K562 (cell line): ENCODE results near the gene RPL27. TPM values are rescaled to one million over a fixed set of nuclear protein-coding genes. Genes with fewer than 3 reads are reported as not detected.

Experiments
- ATF3 ChIP-seq, 2 experiments: fragments of 450-650 bp in 1 of 2; sonication (generic) in 1 of 2; formaldehyde crosslinking in 1 of 2; IDR thresholded peaks in 1 of 2; conservative IDR thresholded peaks in 1 of 2; 2 replicates each; pipeline versions ENCODE4 v1.6.1 to v1.8.1; 2016 to 2023; ENCODE audit warnings: mild to moderate bottlenecking in 2 of 2, moderate library complexity in 2 of 2, inconsistent platforms in 1 of 2, missing genetic modification reagents in 1 of 2
- CHCHD3 ChIP-seq: fragments of 250-450 bp; sonication (Bioruptor Pico); IDR thresholded peaks from 2 replicates; pipeline ENCODE4 v2.1.2; 2022; ENCODE audit warnings: mild to moderate bottlenecking
- COPS2 ChIP-seq: fragments of 450-650 bp; conservative IDR thresholded peaks from 2 replicates; pipeline ENCODE4 v1.6.1; 2016; ENCODE audit warnings: mild to moderate bottlenecking, moderate library complexity
- ELK3 ChIP-seq: fragments of 450-650 bp; formaldehyde crosslinking; IDR thresholded peaks from 2 replicates; pipeline ENCODE4 v1.4.0; 2020; ENCODE audit warnings: mild to moderate bottlenecking
- HMG20B ChIP-seq: fragments of 250-450 bp; sonication (Bioruptor Pico); IDR thresholded peaks from 2 replicates; pipeline ENCODE4 v1.5.0; 2021; ENCODE audit warnings: mild to moderate bottlenecking
- MCM5 ChIP-seq: fragments of 450-650 bp; IDR thresholded peaks from 2 replicates; pipeline ENCODE4 v1.6.1; 2016; ENCODE audit warnings: low read depth
- PHB2 ChIP-seq: fragments of 450-650 bp; IDR thresholded peaks from 2 replicates; pipeline ENCODE4 v1.6.1; 2017; ENCODE audit warnings: low read depth
- POLR2H ChIP-seq: IDR thresholded peaks from 2 replicates; pipeline ENCODE4 v1.6.1; 2016; ENCODE audit warnings: missing genetic modification characterization, low read depth, mild to moderate bottlenecking, control low read depth, missing compliant biosample characterization, moderate library complexity
- PPARD ChIP-seq: fragments of 250-450 bp; sonication (Bioruptor Pico); IDR thresholded peaks from 2 replicates; pipeline ENCODE4 v1.8.0; 2022; ENCODE audit warnings: inconsistent platforms, mild to moderate bottlenecking, moderate library complexity
- PURB ChIP-seq: sonication (generic); formaldehyde crosslinking; IDR thresholded peaks from 2 replicates; pipeline ENCODE4 v1.9.0; 2021; ENCODE audit warnings: low read depth, mild to moderate bottlenecking, missing genetic modification reagents
- SLC30A9 ChIP-seq: fragments of 250-450 bp; sonication (Bioruptor Pico); IDR thresholded peaks from 2 replicates; pipeline ENCODE4 v1.8.0; 2022; ENCODE audit warnings: mild to moderate bottlenecking, moderate library complexity
- SMAD3 ChIP-seq: fragments of 450-650 bp; formaldehyde crosslinking; conservative IDR thresholded peaks from 2 replicates; pipeline ENCODE4 v1.4.0; 2020; ENCODE audit warnings: mild to moderate bottlenecking
- SNIP1 ChIP-seq: fragments of 450-650 bp; IDR thresholded peaks from 2 replicates; pipeline ENCODE4 v1.7.1; 2017; ENCODE audit warnings: low read depth, mild to moderate bottlenecking
- SRSF3 ChIP-seq: fragments of 200-400 bp; formaldehyde crosslinking; IDR thresholded peaks from 2 replicates; pipeline ENCODE4 v1.6.1; 2016; ENCODE audit warnings: mild to moderate bottlenecking, low read length, moderate library complexity; ENCODE audit not compliant: insufficient read depth
- TAF15 ChIP-seq: fragments of 200-400 bp; formaldehyde crosslinking; IDR thresholded peaks from 2 replicates; pipeline ENCODE4 v1.6.1; 2017; ENCODE audit warnings: mild to moderate bottlenecking, low read depth, low read length, moderate library complexity
- TFAP4 ChIP-seq: sonication (generic); formaldehyde crosslinking; IDR thresholded peaks from 2 replicates; pipeline ENCODE4 v1.8.0; 2022; ENCODE audit warnings: missing genetic modification reagents, mild to moderate bottlenecking, moderate library complexity, borderline replicate concordance
- ZFP36 ChIP-seq: fragments of 150-350 bp; IDR thresholded peaks from 2 replicates; pipeline ENCODE4 v1.6.1; 2018; ENCODE audit warnings: low read length, low read depth; ENCODE audit not compliant: partially characterized antibody
- ZKSCAN1 ChIP-seq: fragments of 150-350 bp; IDR thresholded peaks from 2 replicates; pipeline ENCODE4 v1.6.1; 2016; ENCODE audit warnings: low read depth, low read length
- ZNF124 ChIP-seq: sonication (generic); formaldehyde crosslinking; IDR thresholded peaks from 2 replicates; pipeline ENCODE4 v1.8.1; 2022; ENCODE audit warnings: missing genetic modification reagents
- ZNF140 ChIP-seq: fragments of 250-450 bp; sonication (Bioruptor Pico); IDR thresholded peaks from 2 replicates; pipeline ENCODE4 v1.8.0; 2021; ENCODE audit warnings: moderate library complexity, mild to moderate bottlenecking, inconsistent platforms
- ZNF175 ChIP-seq: fragments of 200-800 bp; sonication (Bioruptor generic); IDR thresholded peaks from 2 replicates; pipeline ENCODE4 v1.6.1; 2016; ENCODE audit warnings: low read depth, mild to moderate bottlenecking, missing genetic modification characterization, missing compliant biosample characterization
- ZNF274 ChIP-seq: IDR thresholded peaks from 2 replicates; pipeline ENCODE4 v1.6.1; 2011; ENCODE audit warnings: low read depth, mild to moderate bottlenecking, low read length, moderate library complexity, borderline replicate concordance
- ZNF431 ChIP-seq: sonication (generic); formaldehyde crosslinking; IDR thresholded peaks from 2 replicates; pipeline ENCODE4 v1.8.0; 2022; ENCODE audit warnings: mild to moderate bottlenecking, missing genetic modification reagents
- ZNF717 ChIP-seq: fragments of 250-450 bp; sonication (Bioruptor Pico); IDR thresholded peaks from 2 replicates; pipeline ENCODE4 v1.5.0; 2021
- polyA plus RNA-seq, 8 experiments: library from polyadenylated mRNA; depleted of rRNA in 4 of 8; stranded (reverse) in 5 of 8; unstranded in 3 of 8; fragments of >200 nt; fragmentation: Nextera tagmentation in 2 of 8; fragmentation: Illumina TruSeq in 1 of 8; extraction: Ambion mirVana in 2 of 8; extraction: Trizol in 1 of 8; gene quantifications; 2 replicates each; pipeline versions ENCODE4 v1.2.1 to v1.2.3, GENCODE V29; 2011 to 2014; ENCODE audit warnings: inconsistent platforms in 1 of 8, missing spikeins in 1 of 8
- total RNA-seq, 7 experiments: library from RNA; depleted of rRNA in 6 of 7; stranded (reverse); fragments of >200 nt in 6 of 7; fragmentation: Illumina TruSeq in 2 of 7; extraction: Trizol in 2 of 7; gene quantifications; 2 replicates each; pipeline versions ENCODE4 v1.2.1 to v1.2.3, GENCODE V29; 2011 to 2021; ENCODE audit warnings: low replicate concordance in 1 of 7
- TF ChIP-seq, protein P1 (sequence below): fragments of 450-650 bp; IDR thresholded peaks from 2 replicates; pipeline ENCODE4 v1.6.1; 2014; ENCODE audit warnings: low read depth, mild to moderate bottlenecking, moderate library complexity, borderline replicate concordance

The RPL27 gene
- total and polyA plus RNA-seq, 9 of the 15 experiments (the other 6 are each of a cell fraction or from before 2014, with no cell fraction given): 1,539 to 6,155 (median 3,710) TPM

DNA sequence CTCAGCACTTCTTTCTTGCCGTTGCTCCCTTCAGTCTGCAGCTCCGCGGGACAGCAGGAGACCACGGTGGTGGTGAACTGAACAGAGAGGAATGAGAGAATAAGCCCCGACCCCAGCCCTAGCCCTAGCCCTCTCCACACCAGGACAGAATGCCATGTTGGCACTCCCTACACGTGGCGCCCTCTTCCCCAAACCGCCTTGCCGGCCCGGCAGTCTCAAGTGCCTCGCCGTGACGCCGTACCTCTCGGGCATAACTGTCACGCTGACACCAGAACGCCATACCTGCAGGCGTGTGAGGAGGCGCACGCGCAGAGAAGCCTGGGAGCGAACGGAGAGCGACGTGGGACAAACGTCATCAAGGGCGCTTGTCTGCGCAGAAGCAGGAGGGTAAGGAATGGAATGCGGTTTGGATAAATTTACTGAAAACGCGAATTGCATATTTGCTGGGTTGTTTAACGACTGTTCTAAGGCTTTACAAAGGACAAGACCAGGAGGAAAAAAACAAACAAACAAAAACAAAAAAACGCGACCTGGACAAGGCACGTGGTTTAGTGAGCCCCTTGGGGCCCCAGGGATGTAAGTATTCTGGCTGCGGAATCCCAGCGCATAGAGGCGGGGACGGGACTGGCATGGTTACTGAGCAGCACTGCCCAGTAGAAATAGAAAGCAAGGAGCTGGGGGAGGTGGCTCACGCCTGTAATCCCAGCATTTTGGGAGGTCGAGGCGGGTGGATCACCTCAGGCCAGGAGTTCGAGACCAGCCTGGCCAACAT is 33.9 kb upstream of the RPL27 start, which contains the start of gene AARSD1 (continued):
- 0 out of 2 replicates have a peak, but pooled peaks have one; percentile 4 for TF ChIP-seq ZNF175
- no peak for TF ChIP-seq ZNF124 (CRISPR knock-in tag)
- no peak for TF ChIP-seq SRSF3
- TF ChIP-seq, protein P1, sequence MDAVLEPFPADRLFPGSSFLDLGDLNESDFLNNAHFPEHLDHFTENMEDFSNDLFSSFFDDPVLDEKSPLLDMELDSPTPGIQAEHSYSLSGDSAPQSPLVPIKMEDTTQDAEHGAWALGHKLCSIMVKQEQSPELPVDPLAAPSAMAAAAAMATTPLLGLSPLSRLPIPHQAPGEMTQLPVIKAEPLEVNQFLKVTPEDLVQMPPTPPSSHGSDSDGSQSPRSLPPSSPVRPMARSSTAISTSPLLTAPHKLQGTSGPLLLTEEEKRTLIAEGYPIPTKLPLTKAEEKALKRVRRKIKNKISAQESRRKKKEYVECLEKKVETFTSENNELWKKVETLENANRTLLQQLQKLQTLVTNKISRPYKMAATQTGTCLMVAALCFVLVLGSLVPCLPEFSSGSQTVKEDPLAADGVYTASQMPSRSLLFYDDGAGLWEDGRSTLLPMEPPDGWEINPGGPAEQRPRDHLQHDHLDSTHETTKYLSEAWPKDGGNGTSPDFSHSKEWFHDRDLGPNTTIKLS: peak; percentile 84
- no peak for TF ChIP-seq PURB (CRISPR knock-in tag)
- TF ChIP-seq ELK3 (CRISPR knock-in tag): no peak
- TF ChIP-seq HMG20B (CRISPR knock-in tag): no peak
- no peak for TF ChIP-seq ZFP36
- no peak for TF ChIP-seq MCM5
- peak; percentile 30; the same call in 1 of the 2 replicates for TF ChIP-seq PHB2
- TF ChIP-seq ZNF140 (CRISPR knock-in tag): no peak
- TF ChIP-seq PPARD: no peak
- TF ChIP-seq ATF3 (IDR thresholded peaks at IDR 0.05): no peak
- no peak for TF ChIP-seq ATF3 (CRISPR knock-in tag; conservative IDR thresholded peaks at IDR 0.05)
- no peak for TF ChIP-seq ZNF274
- no peak for TF ChIP-seq SLC30A9
- no peak for TF ChIP-seq COPS2
- no peak for TF ChIP-seq ZNF717 (CRISPR knock-in tag)
- no peak for TF ChIP-seq SMAD3
- 0 out of 2 replicates have a peak, but pooled peaks have one; percentile 45 for TF ChIP-seq POLR2H (tag)
- TF ChIP-seq CHCHD3 (CRISPR knock-in tag): no peak
- no peak for TF ChIP-seq TAF15
- TF ChIP-seq TFAP4 (CRISPR knock-in tag): peak; percentile 60; the same call in 1 of the 2 replicates
- no peak for TF ChIP-seq ZNF431 (CRISPR knock-in tag)
- 0 out of 2 replicates have a peak, but pooled peaks have one; percentile 48 for TF ChIP-seq ZKSCAN1
- TF ChIP-seq SNIP1: no peak
